Stimulated activated CD8-positive, alpha-beta memory T cell treated with anti-CD3 and anti-CD28 coated beads, Interleukin-15, amount 100 ng/mL, for 24 hours (primary cell): ENCODE results near the gene PARVA.
"Not testable (repeated sequence)": the region's sequence is repeated elsewhere in the genome, so short reads cannot be mapped to it uniquely, and the experiment has no call there.

Experiments used
- DNase-seq: peaks from one replicate; pipeline ENCODE4 v3.0.0-alpha.2; 2020; ENCODE audit warnings: low read depth

Gene PARVA

GRCh38 chr11:12377106-12377823, at the start of gene PARVA:
TSS of gene PARVA (plus strand) at chr11:12377571. CDS start at chr11:12377648, 77 bp downstream.
- DNase-seq: no peak

GRCh38 chr11:12329169-12329568, 48.2 kb upstream of the PARVA start:
- DNase-seq: no peak

- no peak for DNase-seq
These were observed 47.6 kb upstream of the PARVA start for GRCh38 chr11:12329797-12330196.

- DNase-seq: no peak
These were observed 46.7 kb upstream of the PARVA start for GRCh38 chr11:12330485-12331231.

GRCh38 chr11:12331239-12331874, 46.0 kb upstream of the PARVA start:
- DNase-seq: peak; percentile 29

- no peak for DNase-seq
These were observed 33.8 kb upstream of the PARVA start for GRCh38 chr11:12343526-12343925.

GRCh38 chr11:12353534-12353933, 23.8 kb upstream of the PARVA start:
- DNase-seq: no peak

GRCh38 chr11:12354750-12355545, 22.4 kb upstream of the PARVA start:
- no peak for DNase-seq

GRCh38 chr11:12356944-12357655, 20.3 kb upstream of the PARVA start:
- no peak for DNase-seq

- not testable (repeated sequence) for DNase-seq
These were observed 19.7 kb upstream of the PARVA start for GRCh38 chr11:12357697-12358096.

- DNase-seq: no peak
These were observed 18.8 kb upstream of the PARVA start for GRCh38 chr11:12358302-12359188.

GRCh38 chr11:12359761-12360160, 17.6 kb upstream of the PARVA start:
- DNase-seq: no peak

- no peak for DNase-seq
These were observed 15.7 kb upstream of the PARVA start for GRCh38 chr11:12361682-12362081.

- DNase-seq: no peak
These were observed 14.5 kb upstream of the PARVA start for GRCh38 chr11:12362857-12363256.

GRCh38 chr11:12363373-12363772, 14.0 kb upstream of the PARVA start:
- no peak for DNase-seq

GRCh38 chr11:12365965-12366575, 11.3 kb upstream of the PARVA start:
- DNase-seq: not testable (repeated sequence)

GRCh38 chr11:12367057-12367456, 10.3 kb upstream of the PARVA start:
- DNase-seq: not testable (repeated sequence)

GRCh38 chr11:12372111-12372510, 5.3 kb upstream of the PARVA start:
- DNase-seq: no peak

- no peak for DNase-seq
These were observed 1.7 kb upstream of the PARVA start for GRCh38 chr11:12375720-12376119.
